ENCODE results near the gene ZNF155.

GRCh38 chr19:44002212-44002565 is 18.2 kb downstream of the ZNF155 start:
- TF ChIP-seq ATF3 (IDR thresholded peaks at IDR 0.05; ENCODE audit: borderline replicate concordance, extremely low read depth, low read depth, low read length) = no peak
- TF ChIP-seq CTCF (IDR thresholded peaks at IDR 0.05 in 2 of 3, conservative IDR thresholded peaks at IDR 0.05 in 1 of 3; ENCODE audit: control insufficient read depth in 2 of 3, extremely low read depth in 1 of 3, insufficient read depth in 1 of 3, low read depth in 3 of 3, low read length in 3 of 3) = no peak
